ENCODE measurements around the gene PIAS4. TPM values are rescaled to one million over a fixed set of nuclear protein-coding genes. Genes with fewer than 3 reads are reported as not detected.

PIAS4 gene
- total and polyA plus RNA-seq, 10 of the 15 experiments (the other 5 are each of a cell fraction or from before 2014, with no cell fraction given): 0.13 to 25.1 (median 11.3) TPM

DNA sequence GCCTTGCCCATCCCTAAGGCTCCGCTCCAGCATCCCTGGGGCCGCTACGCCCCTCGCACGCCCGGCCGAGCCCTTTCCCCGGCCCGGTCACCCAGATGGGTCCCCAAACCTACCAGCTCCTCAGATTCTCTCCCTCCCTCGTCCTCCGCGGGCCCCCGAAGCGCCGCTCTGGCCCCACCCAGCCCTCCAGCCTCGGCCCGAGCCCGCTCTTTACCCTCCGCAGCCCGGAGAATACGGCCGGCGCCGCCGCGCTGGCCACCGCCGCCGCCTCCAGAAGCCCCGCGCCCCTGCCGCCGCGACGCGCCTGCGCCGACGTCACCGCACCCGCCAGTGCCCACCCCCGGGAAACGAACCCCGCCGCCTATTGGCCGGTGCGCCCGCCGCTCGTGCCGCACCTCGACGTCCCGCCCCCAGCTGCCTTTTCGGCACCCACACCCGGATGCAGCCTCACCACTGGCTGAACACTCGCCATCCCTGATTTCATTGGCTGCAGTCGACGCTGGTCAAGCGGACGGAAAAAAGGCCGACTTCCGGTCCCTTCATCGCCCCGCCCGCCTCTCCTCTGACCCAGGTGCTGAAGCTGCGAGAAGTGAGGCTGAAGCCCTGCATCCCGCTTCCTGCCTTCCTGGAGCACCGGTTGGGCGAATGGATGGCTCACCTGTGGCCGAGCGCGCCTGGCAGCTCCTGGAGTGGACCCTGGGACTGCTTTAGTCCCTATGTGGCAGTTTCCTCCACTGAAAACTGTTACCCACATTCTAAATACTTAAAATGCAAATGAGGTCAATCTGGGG, 36.5 kb upstream of the PIAS4 start, which contains the start of gene DAPK3 (continued):
- TF ChIP-seq MEF2B (IDR thresholded peaks at IDR 0.05; ENCODE audit: partially characterized antibody, poor library complexity, severe bottlenecking): no peak
- TF ChIP-seq SMC3 (IDR thresholded peaks at IDR 0.05; ENCODE audit: borderline replicate concordance, low read length): no peak
- peak; percentile 60; the same call in 1 of the 2 replicates for TF ChIP-seq POLR2AphosphoS5 (IDR thresholded peaks at IDR 0.05; ENCODE audit: low read length)
- peak; percentile 98 for TF ChIP-seq SP1 (IDR thresholded peaks at IDR 0.05; ENCODE audit: low read depth, low read length)

DNA sequence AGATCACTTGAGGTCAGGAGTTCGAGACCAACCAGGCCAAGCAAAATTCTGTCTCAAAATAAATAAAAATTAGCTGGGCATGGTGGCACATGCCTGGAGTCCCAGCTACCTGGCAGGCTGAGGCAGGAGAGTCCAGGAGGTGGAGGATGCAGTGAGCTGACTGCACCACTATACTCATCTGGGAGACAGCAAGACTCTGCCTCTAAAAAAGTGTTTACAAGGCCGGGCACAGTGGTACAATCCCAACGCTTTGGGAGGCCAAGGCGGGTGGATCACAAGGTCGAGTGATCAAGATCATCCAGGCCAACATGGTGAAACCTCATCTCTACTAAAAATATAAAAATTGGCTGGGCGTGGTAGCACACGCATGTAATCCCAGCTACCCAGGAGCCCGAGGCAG, 32.4 kb upstream of the PIAS4 start:
- Histone ChIP-seq H3K36me3 (ENCODE audit: control insufficient read depth in 2 of 2, insufficient read depth in 2 of 2, low read length in 1 of 2) (peaks cover 17 to 40% of the 10 kb centered on the region in 2 experiments), H3K9ac (ENCODE audit: control insufficient read depth, insufficient read depth, low read length) (no peak overlapping the region), H4K20me1 (ENCODE audit: control insufficient read depth, insufficient read depth) (peaks cover 20% of the 10 kb centered on the region), H3K27me3 (replicated peaks in 1 of 2; ENCODE audit: control insufficient read depth in 2 of 2, insufficient read depth in 2 of 2, low read length in 1 of 2) (no peaks in the 10 kb centered on the region), H3K9me3 (replicated peaks; ENCODE audit: control insufficient read depth, insufficient read depth, low read length) (no peaks in the 10 kb centered on the region), H3K27ac (ENCODE audit: control insufficient read depth, insufficient read depth) (no peak overlapping the region), H3K79me2 (ENCODE audit: control insufficient read depth, insufficient read depth, low read length) (peaks cover 33% of the 10 kb centered on the region), H3K4me3 (no peak overlapping the region), H3K4me1 (ENCODE audit: control insufficient read depth, insufficient read depth, low read length) (peaks cover 3% of the 10 kb centered on the region), H3K4me2 (ENCODE audit: control insufficient read depth, insufficient read depth) (no peak overlapping the region), H2AFZ (ENCODE audit: control insufficient read depth, low read depth, low read length) (no peak overlapping the region)
- in situ Hi-C loops (cut with MboI) (no loop called here), intact Hi-C loops (cut with micrococcal nuclease; ENCODE audit: unreplicated experiment) (no loop called here)
- TF ChIP-seq IKZF1 (conservative IDR thresholded peaks at IDR 0.05) (no peak), HDAC2 (IDR thresholded peaks at IDR 0.05) (no peak), E4F1 (IDR thresholded peaks at IDR 0.05; ENCODE audit: borderline replicate concordance, partially characterized antibody) (no peak), NR2F1 (conservative IDR thresholded peaks at IDR 0.05) (no peak), SMAD5 (IDR thresholded peaks at IDR 0.05; ENCODE audit: low read depth) (0 out of 2 replicates have a peak, but pooled peaks have one; percentile 20), DPF2 (IDR thresholded peaks at IDR 0.05) (no peak)
- TF ChIP-seq, protein P1, sequence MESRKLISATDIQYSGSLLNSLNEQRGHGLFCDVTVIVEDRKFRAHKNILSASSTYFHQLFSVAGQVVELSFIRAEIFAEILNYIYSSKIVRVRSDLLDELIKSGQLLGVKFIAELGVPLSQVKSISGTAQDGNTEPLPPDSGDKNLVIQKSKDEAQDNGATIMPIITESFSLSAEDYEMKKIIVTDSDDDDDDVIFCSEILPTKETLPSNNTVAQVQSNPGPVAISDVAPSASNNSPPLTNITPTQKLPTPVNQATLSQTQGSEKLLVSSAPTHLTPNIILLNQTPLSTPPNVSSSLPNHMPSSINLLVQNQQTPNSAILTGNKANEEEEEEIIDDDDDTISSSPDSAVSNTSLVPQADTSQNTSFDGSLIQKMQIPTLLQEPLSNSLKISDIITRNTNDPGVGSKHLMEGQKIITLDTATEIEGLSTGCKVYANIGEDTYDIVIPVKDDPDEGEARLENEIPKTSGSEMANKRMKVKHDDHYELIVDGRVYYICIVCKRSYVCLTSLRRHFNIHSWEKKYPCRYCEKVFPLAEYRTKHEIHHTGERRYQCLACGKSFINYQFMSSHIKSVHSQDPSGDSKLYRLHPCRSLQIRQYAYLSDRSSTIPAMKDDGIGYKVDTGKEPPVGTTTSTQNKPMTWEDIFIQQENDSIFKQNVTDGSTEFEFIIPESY (IDR thresholded peaks at IDR 0.05): no peak
- TF ChIP-seq, protein P2, sequence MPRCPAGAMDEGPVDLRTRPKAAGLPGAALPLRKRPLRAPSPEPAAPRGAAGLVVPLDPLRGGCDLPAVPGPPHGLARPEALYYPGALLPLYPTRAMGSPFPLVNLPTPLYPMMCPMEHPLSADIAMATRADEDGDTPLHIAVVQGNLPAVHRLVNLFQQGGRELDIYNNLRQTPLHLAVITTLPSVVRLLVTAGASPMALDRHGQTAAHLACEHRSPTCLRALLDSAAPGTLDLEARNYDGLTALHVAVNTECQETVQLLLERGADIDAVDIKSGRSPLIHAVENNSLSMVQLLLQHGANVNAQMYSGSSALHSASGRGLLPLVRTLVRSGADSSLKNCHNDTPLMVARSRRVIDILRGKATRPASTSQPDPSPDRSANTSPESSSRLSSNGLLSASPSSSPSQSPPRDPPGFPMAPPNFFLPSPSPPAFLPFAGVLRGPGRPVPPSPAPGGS (IDR thresholded peaks at IDR 0.05; ENCODE audit: borderline replicate concordance, insufficient read depth, low read depth, low read length, poor library complexity, severe bottlenecking): no peak
- FAIRE-seq: no peak
- BruUV-seq (replicated peaks): no TSS peak
- ChIA-PET CTCF (interaction anchor here (0.7 kb wide), 1 partner anchor 15 kb away, joined by 5 read pairs; no protein-coding TSS in a partner anchor), RAD21 (ENCODE audit: unreplicated experiment) (no interaction called here), SMC1A (ENCODE audit: uncharacterized antibody, unreplicated experiment) (no interaction called here), POLR2A (no interaction called here)
- no peak for DNase-seq (ENCODE audit: low read depth, low spot score)
- ATAC-seq: no peak
- WGBS (ENCODE audit: insufficient coverage, insufficient replicate concordance, low lambda C conversion rate, missing lambda C conversion rate): 93% methylated on average over 8 of the region's 8 CpGs
